OCI-LY1 (cell line): ENCODE data around the gene CHST13.

Experiments used
- H2AFZ ChIP-seq: fragments of 200-600 bp; sonication (generic), shearing (Covaris generic); 2 replicates; pipeline ENCODE4 v1.6.0; 2014; ENCODE audit warnings: antibody characterized with exemption, mild to moderate bottlenecking, low read length
- H3F3A ChIP-seq: fragments of 200-600 bp; sonication (generic), shearing (Covaris generic); 2 replicates; pipeline ENCODE4 v1.6.0; 2014; ENCODE audit warnings: mild to moderate bottlenecking, antibody characterized with exemption, low read length, moderate library complexity; ENCODE audit not compliant: insufficient read depth
- H3K27ac ChIP-seq: fragments of 200-600 bp; sonication (generic); 2 replicates; pipeline ENCODE4 v1.5.1; 2014; ENCODE audit warnings: low read length, mixed run types, mild to moderate bottlenecking, low read depth; ENCODE audit not compliant: poor library complexity, severe bottlenecking
- H3K27me3 ChIP-seq: fragments of 200-600 bp; sonication (generic); 2 replicates; pipeline ENCODE4 v1.6.0; 2014; ENCODE audit warnings: antibody characterized with exemption, mild to moderate bottlenecking, low read length, moderate library complexity; ENCODE audit not compliant: insufficient read depth
- H3K36me3 ChIP-seq: fragments of 200-600 bp; sonication (generic); 2 replicates; pipeline ENCODE4 v1.6.1; 2014; ENCODE audit warnings: mild to moderate bottlenecking, antibody characterized with exemption, low read length, moderate library complexity, mixed read lengths; ENCODE audit not compliant: insufficient read depth
- H3K4me1 ChIP-seq: fragments of 200-600 bp; sonication (generic); 2 replicates; pipeline ENCODE4 v1.5.1; 2014; ENCODE audit warnings: mild to moderate bottlenecking, low read length, moderate library complexity; ENCODE audit not compliant: insufficient read depth, severe bottlenecking
- H3K4me2 ChIP-seq: fragments of 200-600 bp; sonication (generic), shearing (Covaris generic); 2 replicates; pipeline ENCODE4 v1.6.1; 2014; ENCODE audit warnings: low read length
- H3K4me3 ChIP-seq: fragments of 200-600 bp; sonication (generic); 2 replicates; pipeline ENCODE4 v1.5.1; 2014; ENCODE audit warnings: low read length, low read depth, mild to moderate bottlenecking, mixed read lengths; ENCODE audit not compliant: poor library complexity, severe bottlenecking
- H3K79me2 ChIP-seq: fragments of 200-600 bp; shearing (Covaris generic); 2 replicates; pipeline ENCODE4 v1.6.1; 2016; ENCODE audit warnings: mixed run types, low read length, mixed read lengths; ENCODE audit not compliant: insufficient read depth
- H3K9ac ChIP-seq: fragments of 200-600 bp; sonication (generic), shearing (Covaris generic); 2 replicates; pipeline ENCODE4 v1.6.1; 2014; ENCODE audit warnings: mild to moderate bottlenecking, low read length, mixed read lengths
- H3K9me2 ChIP-seq: fragments of 200-600 bp; sonication (generic), shearing (Covaris generic); 2 replicates; pipeline ENCODE4 v1.6.1; 2014; ENCODE audit warnings: low read depth, mild to moderate bottlenecking, low read length, mixed read lengths
- H3K9me3 ChIP-seq: fragments of 200-600 bp; shearing (Covaris generic); 2 replicates; pipeline ENCODE4 v1.6.1; 2014; ENCODE audit warnings: low read length, mixed read lengths
- H4K20me1 ChIP-seq: fragments of 200-600 bp; sonication (generic), shearing (Covaris generic); 2 replicates; pipeline ENCODE4 v1.6.0; 2016; ENCODE audit warnings: mild to moderate bottlenecking, low read length; ENCODE audit not compliant: insufficient read depth
- EZH2 ChIP-seq: fragments of 200-600 bp; sonication (generic), shearing (Covaris generic); IDR thresholded peaks from 2 replicates; pipeline ENCODE4 v1.8.0; 2017; ENCODE audit warnings: borderline replicate concordance, mixed run types, mild to moderate bottlenecking, antibody characterized with exemption, low read length, moderate library complexity, mixed read lengths
- TF ChIP-seq, protein P1 (sequence below): fragments of 200-600 bp; sonication (generic), shearing (Covaris generic); IDR thresholded peaks from 2 replicates; pipeline ENCODE4 v1.5.1; 2017; ENCODE audit warnings: mild to moderate bottlenecking, antibody characterized with exemption, low read length, moderate library complexity, mixed read lengths

CHST13 gene

DNA sequence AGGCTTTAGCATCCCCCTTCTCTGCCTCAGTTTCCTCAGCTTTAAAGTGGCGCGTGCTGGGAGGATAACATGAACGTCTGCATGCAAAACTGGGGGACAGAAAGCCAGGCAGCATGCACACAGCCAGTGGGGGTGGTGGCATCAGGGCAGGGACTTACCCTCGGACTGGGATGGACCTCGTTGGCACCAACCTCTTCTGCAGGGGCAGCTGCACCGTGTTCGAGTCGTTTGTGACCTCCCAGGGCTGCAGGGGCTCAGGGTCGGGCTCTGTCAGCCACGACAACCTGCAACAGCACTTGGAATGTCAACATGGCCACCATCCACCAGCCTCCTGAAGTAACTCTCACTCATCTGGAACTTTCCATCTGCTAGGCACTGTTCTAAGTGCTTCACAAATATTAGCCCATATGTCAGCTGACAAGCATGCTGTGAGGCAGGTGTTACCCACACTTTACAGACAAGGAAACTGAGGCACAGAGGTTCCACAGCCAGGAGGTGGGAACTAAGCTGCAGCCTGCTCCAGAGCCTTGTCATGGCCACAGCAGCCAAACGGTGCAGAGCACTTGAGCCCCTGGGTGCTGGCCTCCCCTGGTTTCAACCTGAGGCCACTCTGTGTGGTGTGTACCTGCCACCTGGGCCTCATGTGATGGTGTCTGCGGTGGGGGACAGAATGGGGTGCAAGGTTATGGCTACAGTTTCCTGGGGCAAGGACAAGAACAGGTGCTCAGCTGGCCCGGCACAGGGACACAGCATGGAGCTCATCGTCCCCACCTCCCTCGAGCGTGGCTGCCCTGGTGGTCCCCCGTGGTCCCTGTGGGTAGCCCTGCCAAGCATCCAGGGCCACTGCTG is 28.1 kb downstream of the CHST13 start:
- H3K36me3 ChIP-seq = no peaks in the 10 kb centered on the region
- no peaks in the 10 kb centered on the region for H3K9me2 ChIP-seq
- no peaks in the 10 kb centered on the region for H3K4me1 ChIP-seq
- H3K27ac ChIP-seq = no peak overlapping the region
- no peaks in the 10 kb centered on the region for H3K79me2 ChIP-seq
- no peak for TF ChIP-seq EZH2
- TF ChIP-seq, protein P1, sequence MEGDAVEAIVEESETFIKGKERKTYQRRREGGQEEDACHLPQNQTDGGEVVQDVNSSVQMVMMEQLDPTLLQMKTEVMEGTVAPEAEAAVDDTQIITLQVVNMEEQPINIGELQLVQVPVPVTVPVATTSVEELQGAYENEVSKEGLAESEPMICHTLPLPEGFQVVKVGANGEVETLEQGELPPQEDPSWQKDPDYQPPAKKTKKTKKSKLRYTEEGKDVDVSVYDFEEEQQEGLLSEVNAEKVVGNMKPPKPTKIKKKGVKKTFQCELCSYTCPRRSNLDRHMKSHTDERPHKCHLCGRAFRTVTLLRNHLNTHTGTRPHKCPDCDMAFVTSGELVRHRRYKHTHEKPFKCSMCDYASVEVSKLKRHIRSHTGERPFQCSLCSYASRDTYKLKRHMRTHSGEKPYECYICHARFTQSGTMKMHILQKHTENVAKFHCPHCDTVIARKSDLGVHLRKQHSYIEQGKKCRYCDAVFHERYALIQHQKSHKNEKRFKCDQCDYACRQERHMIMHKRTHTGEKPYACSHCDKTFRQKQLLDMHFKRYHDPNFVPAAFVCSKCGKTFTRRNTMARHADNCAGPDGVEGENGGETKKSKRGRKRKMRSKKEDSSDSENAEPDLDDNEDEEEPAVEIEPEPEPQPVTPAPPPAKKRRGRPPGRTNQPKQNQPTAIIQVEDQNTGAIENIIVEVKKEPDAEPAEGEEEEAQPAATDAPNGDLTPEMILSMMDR = no peak
- H3K9me3 ChIP-seq = no peaks in the 10 kb centered on the region
- H3F3A ChIP-seq = no peaks in the 10 kb centered on the region
- H3K27me3 ChIP-seq = no peaks in the 10 kb centered on the region
- no peak overlapping the region for H3K9ac ChIP-seq
- H4K20me1 ChIP-seq = no peaks in the 10 kb centered on the region
- no peak overlapping the region for H2AFZ ChIP-seq
- no peak overlapping the region for H3K4me2 ChIP-seq
- H3K4me3 ChIP-seq = no peak overlapping the region

DNA sequence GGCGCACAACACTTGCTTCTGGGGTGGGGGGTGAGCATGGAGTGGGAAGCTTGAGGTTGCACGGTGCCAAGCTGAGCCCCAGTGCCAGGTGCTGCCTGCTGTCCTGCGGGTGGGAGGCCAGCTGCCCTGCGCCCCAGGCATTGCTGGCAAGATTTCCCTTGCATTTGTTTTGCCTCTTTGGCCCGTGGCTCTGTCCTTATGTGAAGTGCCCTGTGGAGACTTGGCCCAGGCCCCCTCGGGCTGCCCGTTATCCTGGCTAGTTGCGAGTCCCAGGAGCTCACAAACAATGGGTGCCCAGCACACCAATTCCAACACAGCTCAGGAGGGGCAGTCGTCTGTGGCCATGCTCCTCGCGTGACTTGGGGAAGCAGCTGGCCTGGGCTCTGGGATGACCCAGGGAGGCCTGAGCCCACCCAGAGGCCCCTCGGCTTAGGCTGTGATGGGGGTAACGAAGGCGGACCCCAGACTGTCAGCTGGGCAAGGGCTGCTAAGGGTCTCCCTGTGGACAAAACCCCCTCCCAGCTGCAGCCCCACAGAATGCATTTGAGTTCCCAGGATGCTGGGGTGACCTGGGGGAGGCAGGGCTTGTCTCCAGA is 28.8 kb downstream of the CHST13 start:
- Histone ChIP-seq H3K9me3 (no peaks in the 10 kb centered on the region), H3K79me2 (no peaks in the 10 kb centered on the region), H3K4me2 (no peak overlapping the region), H3K9me2 (no peaks in the 10 kb centered on the region), H2AFZ (no peak overlapping the region), H3K4me1 (no peaks in the 10 kb centered on the region), H4K20me1 (no peaks in the 10 kb centered on the region), H3K27me3 (no peaks in the 10 kb centered on the region), H3F3A (no peaks in the 10 kb centered on the region), H3K27ac (no peak overlapping the region), H3K36me3 (no peaks in the 10 kb centered on the region), H3K4me3 (no peak overlapping the region), H3K9ac (no peak overlapping the region)
- TF ChIP-seq, protein P1 = no peak
- TF ChIP-seq EZH2 = no peak

DNA sequence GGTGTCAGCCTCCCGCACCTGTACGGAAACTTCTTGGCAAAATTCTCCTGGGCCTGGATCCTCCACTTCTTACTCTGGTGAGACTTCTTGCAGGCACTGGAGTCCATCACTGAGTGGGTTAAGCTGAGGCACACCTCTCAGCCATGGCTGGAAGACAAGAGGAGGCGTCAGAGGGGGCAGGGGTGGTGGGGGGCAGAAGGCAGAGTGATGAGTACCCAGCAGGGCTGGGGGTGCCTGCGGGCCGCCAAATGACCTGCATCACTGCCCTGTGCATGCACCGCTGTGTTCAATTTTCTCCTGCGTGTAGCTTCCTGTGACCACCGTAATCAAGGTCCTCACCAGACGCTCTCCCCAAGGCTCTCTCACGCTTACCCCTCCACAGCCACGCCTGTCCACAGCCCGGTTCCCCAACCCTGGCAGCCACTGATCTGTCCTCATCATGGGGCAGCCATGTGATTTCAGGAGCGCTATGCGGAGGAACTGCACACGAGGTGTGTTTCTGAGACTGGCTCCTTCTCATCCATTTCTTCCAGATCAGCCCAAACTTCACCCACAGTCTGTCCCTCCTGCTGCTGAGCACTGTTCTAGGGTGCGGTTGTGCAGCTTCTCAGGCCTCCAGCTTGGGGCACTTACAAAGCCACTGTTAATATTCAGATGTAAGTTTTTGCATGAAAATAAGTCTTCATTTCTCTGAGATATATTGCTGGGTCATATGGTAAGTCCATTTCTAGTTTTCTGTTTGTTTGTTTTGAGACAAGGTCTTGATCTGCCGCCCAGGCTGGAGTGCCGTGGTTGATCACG is 29.5 kb downstream of the CHST13 start:
- Histone ChIP-seq H4K20me1 (no peaks in the 10 kb centered on the region), H3K27ac (no peak overlapping the region), H3F3A (no peaks in the 10 kb centered on the region), H3K9me2 (no peaks in the 10 kb centered on the region), H3K79me2 (no peaks in the 10 kb centered on the region), H3K36me3 (no peaks in the 10 kb centered on the region), H3K4me3 (no peak overlapping the region), H3K9me3 (no peaks in the 10 kb centered on the region), H3K9ac (no peak overlapping the region), H2AFZ (no peak overlapping the region), H3K4me2 (no peak overlapping the region), H3K27me3 (no peaks in the 10 kb centered on the region), H3K4me1 (no peaks in the 10 kb centered on the region)
- no peak for TF ChIP-seq EZH2
- TF ChIP-seq, protein P1 = no peak
